HCT116 (cell line): ENCODE measurements around the gene EIF3K. TPM values are rescaled to one million over a fixed set of nuclear protein-coding genes. Genes with fewer than 3 reads are reported as not detected.

ENCODE experiments used
- ATAC-seq: fragments of 200-7000 bp; cut with Tn5 transposase; 2 replicates; pipeline ENCODE4 v1.9.1; 2020; ENCODE audit warnings: mild to moderate bottlenecking, moderate library complexity
- BruUV-seq: library from RNA; stranded (reverse); fragments of 400-500 nt; replicated peaks from 2 replicates; lab custom pipeline; 2021; lab: Mats Ljungman, UMichigan
- CTCF ChIA-PET: fragments of 300-600 bp; sonication (Branson Sonifier 250); formaldehyde crosslinking; loops from one replicate; lab custom pipeline; 2021; ENCODE audit warnings: antibody characterized with exemption; lab: Charles Lee
- POLR2A ChIA-PET: fragments of 300-600, 350-600 bp; sonication (Branson Sonifier 250); formaldehyde crosslinking; loops from one replicate; lab custom pipeline; 2021; ENCODE audit warnings: antibody characterized with exemption; lab: Charles Lee
- RAD21 ChIA-PET, 2 experiments: fragments of 300-600 bp; sonication (Branson Sonifier 250); formaldehyde crosslinking; loops; one replicate each; lab custom pipeline; 2023; ENCODE audit warnings: low total read pairs in 2 of 2; ENCODE audit not compliant: uncharacterized antibody in 2 of 2, unreplicated experiment in 2 of 2, low non-redundant PET in 1 of 2; lab: Charles Lee
- DNase-seq: peaks from one replicate; pipeline ENCODE4 v3.0.0-alpha.2; 2010; ENCODE audit warnings: low read depth, low spot score
- H2AFZ ChIP-seq: fragments of 200-600 bp; shearing (Covaris generic), sonication (generic); 2 replicates; pipeline ENCODE4 v1.6.1; 2017; ENCODE audit warnings: low read depth, mixed run types, mixed read lengths, antibody characterized with exemption, low read length; ENCODE audit not compliant: poor library complexity, severe bottlenecking
- H3K27ac ChIP-seq: 2 replicates; pipeline ENCODE4 v1.5.1; 2012; ENCODE audit warnings: low read depth, low read length
- H3K27me3 ChIP-seq: fragments of 200-600 bp; sonication (generic); 2 replicates; pipeline ENCODE4 v1.6.1; 2016; ENCODE audit warnings: mixed run types, low read length, mixed read lengths; ENCODE audit not compliant: insufficient read depth
- H3K36me3 ChIP-seq, 2 experiments: fragments of 200-500 bp in 1 of 2; fragments of 200-600 bp in 1 of 2; sonication (Bioruptor generic) in 1 of 2; sonication (generic) in 1 of 2; 2 replicates each; pipeline versions ENCODE4 v1.5.1 to v1.6.1; 2014 to 2016; ENCODE audit warnings: low read length in 2 of 2, inconsistent platforms in 1 of 2, mixed read lengths in 1 of 2, mixed run types in 1 of 2; ENCODE audit not compliant: insufficient read depth in 2 of 2, control insufficient read depth in 1 of 2
- H3K4me1 ChIP-seq, 2 experiments: fragments of 200-600 bp in 1 of 2; sonication (generic) in 1 of 2; 2 replicates each; pipeline versions ENCODE4 v1.5.1 to v1.6.1; 2012 to 2017; ENCODE audit warnings: low read length in 2 of 2, inconsistent platforms in 1 of 2, mild to moderate bottlenecking in 1 of 2, mixed read lengths in 1 of 2, mixed run types in 1 of 2, moderate library complexity in 1 of 2; ENCODE audit not compliant: insufficient read depth in 2 of 2, control insufficient read depth in 1 of 2
- H3K4me2 ChIP-seq: fragments of 200-600 bp; sonication (generic); 2 replicates; pipeline ENCODE4 v1.6.1; 2017; ENCODE audit warnings: mixed run types, low read length, mixed read lengths
- H3K4me3 ChIP-seq, 2 experiments: fragments of 200-600 bp in 1 of 2; sonication (generic) in 1 of 2; replicated peaks in 1 of 2; 2 replicates each; pipeline ENCODE4 v1.5.1; 2011 to 2016; ENCODE audit warnings: low read length in 2 of 2, control low read depth in 1 of 2, low read depth in 1 of 2, mild to moderate bottlenecking in 1 of 2, mixed read lengths in 1 of 2, mixed run types in 1 of 2
- H3K79me2 ChIP-seq: fragments of 200-600 bp; sonication (generic); 2 replicates; pipeline ENCODE4 v1.6.1; 2017; ENCODE audit warnings: mild to moderate bottlenecking, mixed run types, low read length, moderate library complexity, mixed read lengths; ENCODE audit not compliant: insufficient read depth
- H3K9ac ChIP-seq: fragments of 200-600 bp; sonication (generic); 2 replicates; pipeline ENCODE4 v1.6.1; 2016; ENCODE audit warnings: low read length, mixed read lengths
- H3K9me2 ChIP-seq: fragments of 200-600 bp; sonication (generic), shearing (Covaris generic); 2 replicates; pipeline ENCODE4 v1.6.1; 2017; ENCODE audit warnings: mixed run types, mild to moderate bottlenecking, moderate library complexity; ENCODE audit not compliant: insufficient read depth
- H3K9me3 ChIP-seq, 2 experiments: fragments of 200-500 bp in 1 of 2; fragments of 200-600 bp in 1 of 2; sonication (Bioruptor generic) in 1 of 2; sonication (generic) in 1 of 2; 2 replicates each; pipeline ENCODE4 v1.6.1; 2014 to 2017; ENCODE audit warnings: low read length in 2 of 2, mixed read lengths in 2 of 2, inconsistent platforms in 1 of 2, low read depth in 1 of 2, mild to moderate bottlenecking in 1 of 2, mixed run types in 1 of 2, moderate library complexity in 1 of 2; ENCODE audit not compliant: control insufficient read depth in 1 of 2, insufficient read depth in 1 of 2
- H4K20me1 ChIP-seq: fragments of 200-600 bp; sonication (generic), shearing (Covaris generic); 2 replicates; pipeline ENCODE4 v1.6.1; 2017; ENCODE audit warnings: mixed run types, mild to moderate bottlenecking, moderate library complexity; ENCODE audit not compliant: insufficient read depth
- ELF1 ChIP-seq: IDR thresholded peaks from 2 replicates; pipeline ENCODE4 v1.6.1; 2012; ENCODE audit warnings: low read depth, borderline replicate concordance
- EZH2phosphoT487 ChIP-seq: fragments of 200-600 bp; IDR thresholded peaks from 2 replicates; pipeline ENCODE4 v1.6.1; 2018; ENCODE audit warnings: antibody characterized with exemption, borderline replicate concordance
- FOSL1 ChIP-seq: IDR thresholded peaks from 2 replicates; pipeline ENCODE4 v1.6.1; 2012; ENCODE audit warnings: low read depth
- JUND ChIP-seq: IDR thresholded peaks from 2 replicates; pipeline ENCODE4 v1.6.1; 2012
- MAX ChIP-seq: IDR thresholded peaks from 2 replicates; pipeline ENCODE4 v1.6.1; 2012
- POLR2A ChIP-seq: IDR thresholded peaks from 2 replicates; pipeline ENCODE4 v1.7.0; 2011; ENCODE audit warnings: borderline replicate concordance; ENCODE audit not compliant: insufficient read depth, insufficient read length; ENCODE audit errors: extremely low read depth
- POLR2AphosphoS5 ChIP-seq: IDR thresholded peaks from 2 replicates; pipeline ENCODE4 v1.6.1; 2011; ENCODE audit warnings: mild to moderate bottlenecking, low read depth, low read length, moderate library complexity
- RAD21 ChIP-seq: IDR thresholded peaks from 2 replicates; pipeline ENCODE4 v1.6.1; 2012; ENCODE audit warnings: low read depth, mild to moderate bottlenecking
- SIN3A ChIP-seq: IDR thresholded peaks from 2 replicates; pipeline ENCODE4 v1.6.1; 2012; ENCODE audit warnings: low read depth
- ZBTB33 ChIP-seq: IDR thresholded peaks from 2 replicates; pipeline ENCODE4 v1.6.1; 2011; ENCODE audit warnings: mild to moderate bottlenecking, low read length, moderate library complexity; ENCODE audit not compliant: insufficient replicate concordance; ENCODE audit errors: extremely low read depth
- ZNF274 ChIP-seq: fragments of 200-500 bp; sonication (Bioruptor generic); IDR thresholded peaks from 2 replicates; pipeline ENCODE4 v1.6.1; 2014; ENCODE audit warnings: mild to moderate bottlenecking, low read depth, low read length, inconsistent platforms
- intact Hi-C: fragments of 100-400 bp; cut with micrococcal nuclease; formaldehyde crosslinking; loops from 2 replicates; pipeline ENCODE4 v1.10.0; 2022
- total RNA-seq: library from RNA; stranded (reverse); gene quantifications from one replicate; pipeline ENCODE4 v1.2.1, GENCODE V29; 2021; ENCODE audit not compliant: unreplicated experiment
- TF ChIP-seq, protein P1 (sequence below): IDR thresholded peaks from 2 replicates; pipeline ENCODE4 v1.6.1; 2012; ENCODE audit warnings: low read depth

Gene EIF3K
- total RNA-seq, 1 experiment from 2014 or later: 313 TPM

- CTCF ChIA-PET: no interaction called here
Observed at GRCh38 chr19:38671654-38672053, 52.7 kb downstream of the EIF3K start.

DNA sequence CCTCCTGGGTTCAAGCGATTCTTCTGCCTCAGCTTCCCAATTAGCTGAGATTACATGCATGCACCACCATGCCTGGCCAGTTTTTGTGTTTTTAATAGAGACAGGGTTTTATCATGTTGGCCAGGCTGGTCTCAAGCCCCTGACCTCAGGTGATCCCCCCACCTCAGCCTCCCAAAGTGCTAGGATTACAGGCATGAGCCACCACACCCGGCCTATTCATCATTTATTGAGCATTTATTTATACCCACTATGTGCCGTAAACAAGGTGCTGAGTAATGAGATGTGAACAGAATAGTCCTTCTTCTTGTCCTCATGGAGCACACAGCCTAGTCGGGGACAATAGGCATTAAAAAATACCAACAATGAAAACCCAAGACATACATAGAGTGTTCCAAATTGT lies 54.0 kb downstream of the EIF3K start:
- H3K36me3 ChIP-seq: peaks cover 0 to 33% of the 10 kb centered on the region in 2 experiments; a peak in 1 of 4 replicates
- BruUV-seq: no TSS peak
- H3K9me3 ChIP-seq: no peaks in the 10 kb centered on the region
- no peak overlapping the region for H2AFZ ChIP-seq
- no peak overlapping the region for H3K4me3 ChIP-seq
- no peak for DNase-seq
- peaks cover 16% of the 10 kb centered on the region; the same call in 1 of the 2 replicates for H4K20me1 ChIP-seq
- TF ChIP-seq, protein P1, sequence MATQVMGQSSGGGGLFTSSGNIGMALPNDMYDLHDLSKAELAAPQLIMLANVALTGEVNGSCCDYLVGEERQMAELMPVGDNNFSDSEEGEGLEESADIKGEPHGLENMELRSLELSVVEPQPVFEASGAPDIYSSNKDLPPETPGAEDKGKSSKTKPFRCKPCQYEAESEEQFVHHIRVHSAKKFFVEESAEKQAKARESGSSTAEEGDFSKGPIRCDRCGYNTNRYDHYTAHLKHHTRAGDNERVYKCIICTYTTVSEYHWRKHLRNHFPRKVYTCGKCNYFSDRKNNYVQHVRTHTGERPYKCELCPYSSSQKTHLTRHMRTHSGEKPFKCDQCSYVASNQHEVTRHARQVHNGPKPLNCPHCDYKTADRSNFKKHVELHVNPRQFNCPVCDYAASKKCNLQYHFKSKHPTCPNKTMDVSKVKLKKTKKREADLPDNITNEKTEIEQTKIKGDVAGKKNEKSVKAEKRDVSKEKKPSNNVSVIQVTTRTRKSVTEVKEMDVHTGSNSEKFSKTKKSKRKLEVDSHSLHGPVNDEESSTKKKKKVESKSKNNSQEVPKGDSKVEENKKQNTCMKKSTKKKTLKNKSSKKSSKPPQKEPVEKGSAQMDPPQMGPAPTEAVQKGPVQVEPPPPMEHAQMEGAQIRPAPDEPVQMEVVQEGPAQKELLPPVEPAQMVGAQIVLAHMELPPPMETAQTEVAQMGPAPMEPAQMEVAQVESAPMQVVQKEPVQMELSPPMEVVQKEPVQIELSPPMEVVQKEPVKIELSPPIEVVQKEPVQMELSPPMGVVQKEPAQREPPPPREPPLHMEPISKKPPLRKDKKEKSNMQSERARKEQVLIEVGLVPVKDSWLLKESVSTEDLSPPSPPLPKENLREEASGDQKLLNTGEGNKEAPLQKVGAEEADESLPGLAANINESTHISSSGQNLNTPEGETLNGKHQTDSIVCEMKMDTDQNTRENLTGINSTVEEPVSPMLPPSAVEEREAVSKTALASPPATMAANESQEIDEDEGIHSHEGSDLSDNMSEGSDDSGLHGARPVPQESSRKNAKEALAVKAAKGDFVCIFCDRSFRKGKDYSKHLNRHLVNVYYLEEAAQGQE: no peak
- TF ChIP-seq EZH2phosphoT487 (no peak), ZNF274 (no peak), FOSL1 (no peak), ELF1 (no peak), RAD21 (no peak), POLR2A (no peak), SIN3A (no peak), MAX (no peak), JUND (no peak)
- TF ChIP-seq, all 23 proteins: peak for 0
- ATAC-seq: no peak
- Histone ChIP-seq H3K27me3 (no peaks in the 10 kb centered on the region), H3K9me2 (no peaks in the 10 kb centered on the region), H3K79me2 (peaks cover 97% of the 10 kb centered on the region), H3K4me2 (no peak overlapping the region), H3K4me1 (peaks cover 25 to 85% of the 10 kb centered on the region in 2 experiments), H3K9ac (no peak overlapping the region), H3K27ac (no peak overlapping the region)
- CTCF ChIA-PET: no interaction called here
- RAD21 ChIA-PET: no interaction called here
- intact Hi-C loops: no loop called here
- POLR2A ChIA-PET: no interaction called here

More at GRCh38 chr19:38671654-38672053, 52.7 kb downstream of the EIF3K start:
- no peak overlapping the region for H3K4me3 ChIP-seq
- DNase-seq (no peak), ATAC-seq (no peak)
- H3K4me1 ChIP-seq: peaks cover 38 to 86% of the 10 kb centered on the region in 2 experiments
- H3K79me2 ChIP-seq: peaks cover 97% of the 10 kb centered on the region
- intact Hi-C loops: no loop called here
- ChIA-PET RAD21 (no interaction called here), POLR2A (no interaction called here)
- TF ChIP-seq POLR2AphosphoS5: 0 out of 2 replicates have a peak, but pooled peaks have one; percentile 16
- no peak for TF ChIP-seq ZBTB33
- no peak overlapping the region for H3K4me2 ChIP-seq
- peaks cover 17% of the 10 kb centered on the region; the same call in 1 of the 2 replicates for H4K20me1 ChIP-seq
- peaks cover 3 to 30% of the 10 kb centered on the region in 2 experiments; a peak in 2 of 4 replicates for H3K36me3 ChIP-seq
- 0 out of 2 replicates have a peak overlapping the region, but pooled peaks have one; percentile 10 for H3K9ac ChIP-seq
- H3K27ac ChIP-seq: no peak overlapping the region
- no peaks in the 10 kb centered on the region for H3K27me3 ChIP-seq
- BruUV-seq: no TSS peak
- H3K9me3 ChIP-seq: no peaks in the 10 kb centered on the region
- H2AFZ ChIP-seq: no peak overlapping the region
- H3K9me2 ChIP-seq: no peaks in the 10 kb centered on the region
